ENCODE measurements around the gene TM4SF20.
A peak's percentile ranks its signal among the peaks of the same experiment; 100 is the strongest.

The TM4SF20 gene

GRCh38 chr2:227379095-227379494 is at the start of gene TM4SF20:
TM4SF20 (minus strand) TSS chr2:227379306; CDS start chr2:227379268, 38 bp downstream.
- no peak for DNase-seq

GRCh38 chr2:227428731-227429285 is 49.7 kb upstream of the TM4SF20 start:
- DNase-seq = no peak

- DNase-seq = no peak
These were observed 44.8 kb upstream of the TM4SF20 start for GRCh38 chr2:227423656-227424499.

GRCh38 chr2:227420087-227421052 is 41.3 kb upstream of the TM4SF20 start:
- no peak for DNase-seq

- DNase-seq = no peak
These were observed 37.6 kb upstream of the TM4SF20 start for GRCh38 chr2:227416701-227417100.

- no peak for DNase-seq
These were observed 36.7 kb upstream of the TM4SF20 start for GRCh38 chr2:227415538-227416424.

GRCh38 chr2:227414846-227415245 is 35.7 kb upstream of the TM4SF20 start:
- DNase-seq = no peak

- DNase-seq = no peak
These were observed 34.3 kb upstream of the TM4SF20 start for GRCh38 chr2:227413371-227413770.

- no peak for DNase-seq
These were observed 33.8 kb upstream of the TM4SF20 start for GRCh38 chr2:227412877-227413276.

- DNase-seq = no peak
These were observed 32.9 kb upstream of the TM4SF20 start for GRCh38 chr2:227411990-227412350.

GRCh38 chr2:227411320-227411989 is 32.3 kb upstream of the TM4SF20 start:
- DNase-seq = peak; percentile 20

GRCh38 chr2:227410191-227410590 is 31.1 kb upstream of the TM4SF20 start:
- no peak for DNase-seq

- DNase-seq = no peak
These were observed 28.6 kb upstream of the TM4SF20 start for GRCh38 chr2:227407591-227408151.

GRCh38 chr2:227406177-227407031 is 27.3 kb upstream of the TM4SF20 start:
- DNase-seq = peak; percentile 13

- no peak for DNase-seq
These were observed 25.6 kb upstream of the TM4SF20 start for GRCh38 chr2:227404585-227405271.

- DNase-seq = no peak
These were observed 23.9 kb upstream of the TM4SF20 start for GRCh38 chr2:227402959-227403358.

- no peak for DNase-seq
These were observed 23.2 kb upstream of the TM4SF20 start for GRCh38 chr2:227402321-227402720.

- DNase-seq = no peak
These were observed 22.4 kb upstream of the TM4SF20 start for GRCh38 chr2:227401550-227401949.

Data from CD4-positive, alpha-beta T cell treated with Interleukin-17A for 1 hour (primary cell).